Muscle of back (tissue), 13 donors: ENCODE results near the gene RPS28. TPM values are rescaled to one million over a fixed set of nuclear protein-coding genes. Genes with fewer than 3 reads are reported as not detected.
"Not testable (repeated sequence)": the region's sequence is repeated elsewhere in the genome, so short reads cannot be mapped to it uniquely, and the experiment has no call there.

Experiments
- DNase-seq, 3 donors: peaks; one replicate each; pipeline versions ENCODE4 v3.0.0 to v3.0.0-alpha.2; 2013
- long read RNA-seq, 9 donors: transcript quantifications; one replicate each; lab custom pipeline, GENCODE V29; 2026
- polyA plus RNA-seq, 10 donors: library from polyadenylated mRNA; unstranded; fragments of 120-200 nt; gene quantifications; one replicate each; pipeline ENCODE4 v1.2.1, GENCODE V29; 2013; ENCODE audit not compliant: insufficient read length in 10 of 10

Gene RPS28
- 100 to 1,000 TPM; 460 to 776 (median 571) TPM for polyA plus RNA-seq
- long read RNA-seq, donor 1, transcript RPS28-203 (4 exons, 1,326 nt): major isoform, 273 of 304 reads
- long read RNA-seq, donor 1, partial matches to known transcripts: 29 of 304 reads
- long read RNA-seq, donor 1, other reads (novel, unspliced or antisense): 0 of 304 reads
- long read RNA-seq, donor 2, transcript RPS28-201 (3 exons, 334 nt): minor isoform, 5 of 453 reads
- long read RNA-seq, donor 2, transcript RPS28-203 (4 exons, 1,326 nt): major isoform, 174 of 453 reads
- long read RNA-seq, donor 2, partial matches to known transcripts: 271 of 453 reads
- long read RNA-seq, donor 2, other reads (novel, unspliced or antisense): 0 of 453 reads
- long read RNA-seq, donor 3: 0 reads
- long read RNA-seq, donor 4, transcript RPS28-203 (4 exons, 1,326 nt): major isoform, 116 of 154 reads
- long read RNA-seq, donor 4, partial matches to known transcripts: 30 of 154 reads
- long read RNA-seq, donor 4, other reads (novel, unspliced or antisense): 5 of 154 reads
- long read RNA-seq, donor 5, transcript RPS28-201 (3 exons, 334 nt): minor isoform, 9 of 441 reads
- long read RNA-seq, donor 5, transcript RPS28-203 (4 exons, 1,326 nt): major isoform, 354 of 441 reads
- long read RNA-seq, donor 5, partial matches to known transcripts: 60 of 441 reads
- long read RNA-seq, donor 5, other reads (novel, unspliced or antisense): 11 of 441 reads
- long read RNA-seq, donor 6, transcript RPS28-204 (2 exons, 912 nt): minor isoform, 6 of 193 reads
- long read RNA-seq, donor 6, transcript RPS28-203 (4 exons, 1,326 nt): major isoform, 153 of 193 reads
- long read RNA-seq, donor 6, partial matches to known transcripts: 26 of 193 reads
- long read RNA-seq, donor 6, other reads (novel, unspliced or antisense): 5 of 193 reads
- long read RNA-seq, donor 7, transcript RPS28-203 (4 exons, 1,326 nt): major isoform, 89 of 116 reads
- long read RNA-seq, donor 7, partial matches to known transcripts: 22 of 116 reads
- long read RNA-seq, donor 7, other reads (novel, unspliced or antisense): 0 of 116 reads
- long read RNA-seq, donor 8, transcript RPS28-203 (4 exons, 1,326 nt): major isoform, 117 of 157 reads
- long read RNA-seq, donor 8, partial matches to known transcripts: 35 of 157 reads
- long read RNA-seq, donor 8, other reads (novel, unspliced or antisense): 0 of 157 reads
- long read RNA-seq, donor 9, transcript RPS28-203 (4 exons, 1,326 nt): major isoform, 39 of 39 reads
- long read RNA-seq, donor 9, partial matches to known transcripts: 0 of 39 reads
- long read RNA-seq, donor 9, other reads (novel, unspliced or antisense): 0 of 39 reads

- peak; percentile 97 to 98 (median 98) for DNase-seq
Observed at GRCh38 chr19:8321067-8321985, at the start of gene RPS28, which contains the start of gene NDUFA7. RPS28 (plus strand) TSS chr19:8321496; CDS start chr19:8321531, 35 bp downstream. NDUFA7 (minus strand) TSS chr19:8321375; CDS start chr19:8321358, 17 bp downstream.

- DNase-seq: not testable (repeated sequence)
Observed at GRCh38 chr19:8276508-8276907, 44.8 kb upstream of the RPS28 start.

- DNase-seq: not testable (repeated sequence)
Observed at GRCh38 chr19:8291337-8291736, 30.0 kb upstream of the RPS28 start.

- DNase-seq: peak in 1 of 3 donors; percentile 12
Observed at GRCh38 chr19:8302357-8302691, 19.0 kb upstream of the RPS28 start.

- DNase-seq: no peak
Observed at GRCh38 chr19:8302734-8303133, 18.6 kb upstream of the RPS28 start.

- DNase-seq: no peak
Observed at GRCh38 chr19:8304841-8305621, 16.3 kb upstream of the RPS28 start.

GRCh38 chr19:8305798-8306197 lies 15.5 kb upstream of the RPS28 start:
- no peak for DNase-seq

- DNase-seq: peak in 1 of 3 donors; percentile 1
Observed at GRCh38 chr19:8306235-8307054, 14.9 kb upstream of the RPS28 start.

- DNase-seq: no peak
Observed at GRCh38 chr19:8307400-8307964, 13.8 kb upstream of the RPS28 start.

GRCh38 chr19:8307965-8308866 lies 13.1 kb upstream of the RPS28 start, which contains the start of gene CD320:
CD320 (minus strand) TSS chr19:8308358; CDS start chr19:8308290, 68 bp downstream.
- DNase-seq: peak; percentile 90 to 97 (median 94)

GRCh38 chr19:8308891-8309291 lies 12.4 kb upstream of the RPS28 start:
- no peak for DNase-seq

GRCh38 chr19:8310342-8311055 lies 10.8 kb upstream of the RPS28 start:
- DNase-seq: no peak

GRCh38 chr19:8311461-8312260 lies 9.6 kb upstream of the RPS28 start:
- DNase-seq: no peak

- not testable (repeated sequence) for DNase-seq
Observed at GRCh38 chr19:8314981-8315640, 6.2 kb upstream of the RPS28 start.
